Measurements from ENCODE around the gene IFNB1. TPM values are rescaled to one million over a fixed set of nuclear protein-coding genes. Genes with fewer than 3 reads are reported as not detected.

IFNB1 gene
- total and polyA plus RNA-seq, 12 donors: not detected

- no peak for TF ChIP-seq POLR2A (IDR thresholded peaks at IDR 0.05)
- TF ChIP-seq CTCF (IDR thresholded peaks at IDR 0.05): peak in 2 of 6 experiments; percentile 15 to 20
- Histone ChIP-seq H3K9me3 (replicated peaks in 1 of 3) (no peaks in the 10 kb centered on the region), H3K27me3 (no peaks in the 10 kb centered on the region), H3K36me3 (replicated peaks in 1 of 2) (no peaks in the 10 kb centered on the region), H3K27ac (peak within 1 kb of the TSS in 4 of 5 donors; percentile 52 to 72 (median 64)), H3K4me1 (replicated peaks in 1 of 2) (peaks cover 9 to 14% of the 10 kb centered on the region in 2 donors), H3K4me3 (peak within 1 kb of the TSS; percentile 36 to 71 (median 57))
- WGBS, 4 donors: 5 to 9% (median 8%) methylated on average over 26 to 46 of the region's 46 CpGs
- intact Hi-C loops (cut with DNase I): no loop called here
- DNase-seq: peak; percentile 59 to 75 (median 69)
Observed at GRCh38 chr9:21031091-21031807, 46.5 kb downstream of the IFNB1 start, which contains the start of gene HACD4. HACD4 (minus strand) TSS chr9:21031640; CDS start chr9:21031590, 50 bp downstream.

DNA sequence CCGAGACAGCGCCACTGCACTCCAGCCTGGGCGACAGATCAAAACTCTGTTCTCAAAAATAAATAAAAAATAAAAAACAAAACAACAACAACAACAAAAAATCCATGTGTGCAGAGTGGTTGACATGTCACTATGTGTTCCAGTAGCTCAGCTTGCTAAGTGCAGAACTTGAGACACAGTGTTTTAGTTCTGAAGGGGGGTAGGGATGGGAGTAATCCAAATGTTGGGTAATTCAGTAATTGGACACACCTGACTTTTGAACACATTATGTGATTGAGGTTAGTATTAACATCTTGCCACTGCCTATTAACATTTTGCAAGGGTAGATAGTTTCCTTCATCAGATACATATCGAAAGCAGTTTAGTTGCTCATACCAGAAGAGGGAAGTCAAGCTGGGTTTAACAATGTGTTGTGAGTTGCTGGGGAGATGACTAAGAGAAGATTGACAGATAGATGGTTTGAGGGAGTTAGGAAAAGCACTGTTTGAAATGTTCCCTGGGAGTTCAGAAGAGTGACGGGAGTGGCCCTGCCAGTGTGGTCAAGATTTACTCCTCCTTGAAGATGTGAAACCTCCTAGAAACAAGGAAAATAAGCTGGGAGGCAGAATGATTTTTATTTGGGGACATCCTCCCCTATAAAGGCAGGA, 47.2 kb downstream of the IFNB1 start:
- no peaks in the 10 kb centered on the region for H3K9me3 ChIP-seq (replicated peaks in 1 of 3)
- no peak for DNase-seq
- peak overlapping the region in 2 of 4 donors; percentile 52 to 62 for H3K4me3 ChIP-seq
- intact Hi-C loops (cut with DNase I): no loop called here
- 64 to 79% (median 77%) methylated on average over 5 of the region's 5 CpGs for WGBS, 4 donors
- TF ChIP-seq POLR2A (IDR thresholded peaks at IDR 0.05) (no peak), CTCF (IDR thresholded peaks at IDR 0.05) (no peak)
- H3K27me3 ChIP-seq: no peaks in the 10 kb centered on the region
- peak overlapping the region in 4 of 5 donors; percentile 52 to 72 (median 64) for H3K27ac ChIP-seq
- H3K4me1 ChIP-seq (replicated peaks in 1 of 2): peaks cover 9 to 14% of the 10 kb centered on the region in 2 donors
- no peaks in the 10 kb centered on the region for H3K36me3 ChIP-seq (replicated peaks in 1 of 2)

DNA sequence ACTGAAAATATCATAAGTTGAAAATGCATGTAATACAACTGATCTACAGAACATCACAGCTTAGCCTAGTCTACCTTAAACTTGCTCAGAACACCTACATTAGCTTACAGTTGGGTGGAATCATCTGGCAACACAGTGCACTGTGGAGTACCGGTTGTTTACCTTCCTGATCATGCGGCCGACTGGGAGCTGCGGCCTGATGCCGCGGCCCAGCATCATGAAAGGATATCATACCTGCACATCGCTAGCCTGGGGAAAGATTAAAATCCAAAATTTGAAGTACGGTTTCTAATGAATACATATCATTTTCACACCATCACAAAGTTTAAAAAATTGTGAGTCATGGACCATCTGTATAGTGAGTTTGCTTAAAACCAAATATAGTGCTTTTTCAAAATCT, 48.1 kb downstream of the IFNB1 start:
- no peak for DNase-seq
- Histone ChIP-seq H3K4me3 (no peak overlapping the region), H3K9me3 (replicated peaks in 1 of 3) (no peaks in the 10 kb centered on the region), H3K36me3 (replicated peaks in 1 of 2) (no peaks in the 10 kb centered on the region), H3K27ac (no peak overlapping the region), H3K27me3 (no peaks in the 10 kb centered on the region), H3K4me1 (replicated peaks in 1 of 2) (peaks cover 9 to 14% of the 10 kb centered on the region in 2 donors)
- 79 to 83% (median 81%) methylated on average over 8 of the region's 8 CpGs for WGBS, 4 donors
- intact Hi-C loops (cut with DNase I): no loop called here
- TF ChIP-seq CTCF (IDR thresholded peaks at IDR 0.05) (no peak), POLR2A (IDR thresholded peaks at IDR 0.05) (no peak)

DNA sequence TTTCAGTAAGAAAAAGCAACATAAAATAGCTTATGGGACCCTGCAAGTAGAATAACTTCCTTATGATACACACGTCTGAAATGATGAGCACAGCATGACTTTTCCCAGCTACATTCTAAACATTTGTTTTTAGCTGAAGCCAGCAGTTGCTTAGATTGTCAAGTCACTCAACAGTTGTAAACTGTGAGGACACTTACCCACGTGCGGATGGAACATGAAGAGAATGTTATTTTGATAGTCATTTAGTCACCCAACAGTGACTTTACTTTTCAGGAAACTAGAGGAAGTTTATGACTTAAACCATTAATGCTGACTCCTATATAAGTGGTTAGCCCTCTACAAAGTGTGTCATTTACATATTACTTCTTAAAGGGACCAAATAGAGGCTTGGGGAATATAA, 49.3 kb downstream of the IFNB1 start:
- H3K4me3 ChIP-seq: no peak overlapping the region
- 48 to 58% (median 51%) methylated on average over 3 of the region's 3 CpGs for WGBS, 4 donors
- H3K36me3 ChIP-seq (replicated peaks in 1 of 2): no peaks in the 10 kb centered on the region
- intact Hi-C loops (cut with DNase I): no loop called here
- H3K9me3 ChIP-seq (replicated peaks in 1 of 3): no peaks in the 10 kb centered on the region
- no peaks in the 10 kb centered on the region for H3K27me3 ChIP-seq
- TF ChIP-seq POLR2A (IDR thresholded peaks at IDR 0.05) (no peak), CTCF (IDR thresholded peaks at IDR 0.05) (no peak)
- no peak overlapping the region for H3K27ac ChIP-seq
- DNase-seq: no peak
- peaks cover 9 to 14% of the 10 kb centered on the region in 2 donors for H3K4me1 ChIP-seq (replicated peaks in 1 of 2)

Data from adrenal gland (tissue), 12 donors.